ENCODE results near the gene TOMM34. TPM values are rescaled to one million over a fixed set of nuclear protein-coding genes. Genes with fewer than 3 reads are reported as not detected.
A peak's percentile ranks its signal among the peaks of the same experiment; 100 is the strongest.

Gene TOMM34
- total and polyA plus RNA-seq, 2 of the 13 experiments (the other 11 are each of a cell fraction or from before 2014, with no cell fraction given) = 36.2 to 52.0 TPM

DNA sequence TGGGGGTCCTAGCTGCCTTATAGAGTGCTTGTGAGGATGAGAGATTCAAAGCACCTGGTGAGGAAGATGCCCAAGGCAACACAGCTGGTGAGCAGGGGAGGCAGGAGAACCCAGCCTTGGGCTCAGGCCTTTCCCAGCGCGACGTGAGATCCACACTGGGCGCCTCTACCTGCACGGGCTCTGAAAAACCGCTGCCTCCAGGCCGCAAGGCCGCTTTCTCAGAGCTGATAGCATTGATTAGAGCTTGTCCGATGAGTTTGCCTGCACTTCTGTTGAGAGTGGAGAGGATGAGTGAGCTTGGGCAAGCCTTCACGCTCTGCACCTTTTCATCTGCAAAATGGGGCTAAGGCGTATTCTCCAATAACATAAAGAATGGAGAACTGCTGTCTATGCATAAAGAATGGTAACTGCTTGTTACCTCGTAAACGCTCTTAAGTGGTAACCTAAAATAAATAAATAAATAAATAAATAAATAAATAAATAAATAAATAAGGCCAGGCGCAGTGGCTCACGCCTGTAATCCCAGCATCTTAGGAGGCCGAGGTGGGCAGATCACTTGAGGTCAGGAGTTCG, 49.4 kb downstream of the TOMM34 start (continued):
- TF ChIP-seq, protein P1, sequence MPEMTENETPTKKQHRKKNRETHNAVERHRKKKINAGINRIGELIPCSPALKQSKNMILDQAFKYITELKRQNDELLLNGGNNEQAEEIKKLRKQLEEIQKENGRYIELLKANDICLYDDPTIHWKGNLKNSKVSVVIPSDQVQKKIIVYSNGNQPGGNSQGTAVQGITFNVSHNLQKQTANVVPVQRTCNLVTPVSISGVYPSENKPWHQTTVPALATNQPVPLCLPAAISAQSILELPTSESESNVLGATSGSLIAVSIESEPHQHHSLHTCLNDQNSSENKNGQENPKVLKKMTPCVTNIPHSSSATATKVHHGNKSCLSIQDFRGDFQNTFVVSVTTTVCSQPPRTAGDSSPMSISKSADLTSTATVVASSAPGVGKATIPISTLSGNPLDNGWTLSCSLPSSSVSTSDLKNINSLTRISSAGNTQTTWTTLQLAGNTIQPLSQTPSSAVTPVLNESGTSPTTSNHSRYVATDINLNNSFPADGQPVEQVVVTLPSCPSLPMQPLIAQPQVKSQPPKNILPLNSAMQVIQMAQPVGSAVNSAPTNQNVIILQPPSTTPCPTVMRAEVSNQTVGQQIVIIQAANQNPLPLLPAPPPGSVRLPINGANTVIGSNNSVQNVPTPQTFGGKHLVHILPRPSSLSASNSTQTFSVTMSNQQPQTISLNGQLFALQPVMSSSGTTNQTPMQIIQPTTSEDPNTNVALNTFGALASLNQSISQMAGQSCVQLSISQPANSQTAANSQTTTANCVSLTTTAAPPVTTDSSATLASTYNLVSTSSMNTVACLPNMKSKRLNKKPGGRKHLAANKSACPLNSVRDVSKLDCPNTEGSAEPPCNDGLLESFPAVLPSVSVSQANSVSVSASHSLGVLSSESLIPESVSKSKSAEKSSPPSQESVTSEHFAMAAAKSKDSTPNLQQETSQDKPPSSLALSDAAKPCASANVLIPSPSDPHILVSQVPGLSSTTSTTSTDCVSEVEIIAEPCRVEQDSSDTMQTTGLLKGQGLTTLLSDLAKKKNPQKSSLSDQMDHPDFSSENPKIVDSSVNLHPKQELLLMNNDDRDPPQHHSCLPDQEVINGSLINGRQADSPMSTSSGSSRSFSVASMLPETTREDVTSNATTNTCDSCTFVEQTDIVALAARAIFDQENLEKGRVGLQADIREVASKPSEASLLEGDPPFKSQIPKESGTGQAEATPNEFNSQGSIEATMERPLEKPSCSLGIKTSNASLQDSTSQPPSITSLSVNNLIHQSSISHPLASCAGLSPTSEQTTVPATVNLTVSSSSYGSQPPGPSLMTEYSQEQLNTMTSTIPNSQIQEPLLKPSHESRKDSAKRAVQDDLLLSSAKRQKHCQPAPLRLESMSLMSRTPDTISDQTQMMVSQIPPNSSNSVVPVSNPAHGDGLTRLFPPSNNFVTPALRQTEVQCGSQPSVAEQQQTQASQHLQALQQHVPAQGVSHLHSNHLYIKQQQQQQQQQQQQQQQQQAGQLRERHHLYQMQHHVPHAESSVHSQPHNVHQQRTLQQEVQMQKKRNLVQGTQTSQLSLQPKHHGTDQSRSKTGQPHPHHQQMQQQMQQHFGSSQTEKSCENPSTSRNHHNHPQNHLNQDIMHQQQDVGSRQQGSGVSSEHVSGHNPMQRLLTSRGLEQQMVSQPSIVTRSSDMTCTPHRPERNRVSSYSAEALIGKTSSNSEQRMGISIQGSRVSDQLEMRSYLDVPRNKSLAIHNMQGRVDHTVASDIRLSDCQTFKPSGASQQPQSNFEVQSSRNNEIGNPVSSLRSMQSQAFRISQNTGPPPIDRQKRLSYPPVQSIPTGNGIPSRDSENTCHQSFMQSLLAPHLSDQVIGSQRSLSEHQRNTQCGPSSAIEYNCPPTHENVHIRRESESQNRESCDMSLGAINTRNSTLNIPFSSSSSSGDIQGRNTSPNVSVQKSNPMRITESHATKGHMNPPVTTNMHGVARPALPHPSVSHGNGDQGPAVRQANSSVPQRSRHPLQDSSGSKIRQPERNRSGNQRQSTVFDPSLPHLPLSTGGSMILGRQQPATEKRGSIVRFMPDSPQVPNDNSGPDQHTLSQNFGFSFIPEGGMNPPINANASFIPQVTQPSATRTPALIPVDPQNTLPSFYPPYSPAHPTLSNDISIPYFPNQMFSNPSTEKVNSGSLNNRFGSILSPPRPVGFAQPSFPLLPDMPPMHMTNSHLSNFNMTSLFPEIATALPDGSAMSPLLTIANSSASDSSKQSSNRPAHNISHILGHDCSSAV (CRISPR knock-in tag; IDR thresholded peaks at IDR 0.05; ENCODE audit: borderline replicate concordance) = no peak
- no peak for TF ChIP-seq MTERF4 (CRISPR knock-in tag; IDR thresholded peaks at IDR 0.05)
- TF ChIP-seq NCOA5 (CRISPR knock-in tag; IDR thresholded peaks at IDR 0.05) = no peak
- TF ChIP-seq RBFOX2 (IDR thresholded peaks at IDR 0.05; ENCODE audit: low read depth, low read length) = no peak
- no peak for TF ChIP-seq ZNF775 (CRISPR knock-in tag; IDR thresholded peaks at IDR 0.05; ENCODE audit: borderline replicate concordance)
- no peak for TF ChIP-seq SNRNP70 (IDR thresholded peaks at IDR 0.05; ENCODE audit: low read depth, low read length)
- TF ChIP-seq ATM (IDR thresholded peaks at IDR 0.05; ENCODE audit: borderline replicate concordance) = no peak
- TF ChIP-seq DNMT3B (CRISPR knock-in tag; conservative IDR thresholded peaks at IDR 0.05) = no peak
- no peak for TF ChIP-seq ZNF253 (CRISPR knock-in tag; IDR thresholded peaks at IDR 0.05; ENCODE audit: borderline replicate concordance)
- no peak for TF ChIP-seq STAT5B (CRISPR knock-in tag; IDR thresholded peaks at IDR 0.05)
- TF ChIP-seq, protein P2, sequence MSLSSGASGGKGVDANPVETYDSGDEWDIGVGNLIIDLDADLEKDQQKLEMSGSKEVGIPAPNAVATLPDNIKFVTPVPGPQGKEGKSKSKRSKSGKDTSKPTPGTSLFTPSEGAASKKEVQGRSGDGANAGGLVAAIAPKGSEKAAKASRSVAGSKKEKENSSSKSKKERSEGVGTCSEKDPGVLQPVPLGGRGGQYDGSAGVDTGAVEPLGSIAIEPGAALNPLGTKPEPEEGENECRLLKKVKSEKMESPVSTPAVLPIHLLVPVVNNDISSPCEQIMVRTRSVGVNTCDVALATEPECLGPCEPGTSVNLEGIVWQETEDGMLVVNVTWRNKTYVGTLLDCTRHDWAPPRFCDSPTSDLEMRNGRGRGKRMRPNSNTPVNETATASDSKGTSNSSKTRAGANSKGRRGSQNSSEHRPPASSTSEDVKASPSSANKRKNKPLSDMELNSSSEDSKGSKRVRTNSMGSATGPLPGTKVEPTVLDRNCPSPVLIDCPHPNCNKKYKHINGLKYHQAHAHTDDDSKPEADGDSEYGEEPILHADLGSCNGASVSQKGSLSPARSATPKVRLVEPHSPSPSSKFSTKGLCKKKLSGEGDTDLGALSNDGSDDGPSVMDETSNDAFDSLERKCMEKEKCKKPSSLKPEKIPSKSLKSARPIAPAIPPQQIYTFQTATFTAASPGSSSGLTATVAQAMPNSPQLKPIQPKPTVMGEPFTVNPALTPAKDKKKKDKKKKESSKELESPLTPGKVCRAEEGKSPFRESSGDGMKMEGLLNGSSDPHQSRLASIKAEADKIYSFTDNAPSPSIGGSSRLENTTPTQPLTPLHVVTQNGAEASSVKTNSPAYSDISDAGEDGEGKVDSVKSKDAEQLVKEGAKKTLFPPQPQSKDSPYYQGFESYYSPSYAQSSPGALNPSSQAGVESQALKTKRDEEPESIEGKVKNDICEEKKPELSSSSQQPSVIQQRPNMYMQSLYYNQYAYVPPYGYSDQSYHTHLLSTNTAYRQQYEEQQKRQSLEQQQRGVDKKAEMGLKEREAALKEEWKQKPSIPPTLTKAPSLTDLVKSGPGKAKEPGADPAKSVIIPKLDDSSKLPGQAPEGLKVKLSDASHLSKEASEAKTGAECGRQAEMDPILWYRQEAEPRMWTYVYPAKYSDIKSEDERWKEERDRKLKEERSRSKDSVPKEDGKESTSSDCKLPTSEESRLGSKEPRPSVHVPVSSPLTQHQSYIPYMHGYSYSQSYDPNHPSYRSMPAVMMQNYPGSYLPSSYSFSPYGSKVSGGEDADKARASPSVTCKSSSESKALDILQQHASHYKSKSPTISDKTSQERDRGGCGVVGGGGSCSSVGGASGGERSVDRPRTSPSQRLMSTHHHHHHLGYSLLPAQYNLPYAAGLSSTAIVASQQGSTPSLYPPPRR (CRISPR knock-in tag; IDR thresholded peaks at IDR 0.05; ENCODE audit: borderline replicate concordance) = 0 out of 2 replicates have a peak, but pooled peaks have one; percentile 11
- TF ChIP-seq KDM4B (CRISPR knock-in tag; IDR thresholded peaks at IDR 0.05) = 0 out of 2 replicates have a peak, but pooled peaks have one; percentile 13
- TF ChIP-seq POLR2G (IDR thresholded peaks at IDR 0.05; ENCODE audit: low read depth, low read length) = no peak
